ENCODE data around the gene APOC4. TPM values are rescaled to one million over a fixed set of nuclear protein-coding genes. Genes with fewer than 3 reads are reported as not detected.
"Not testable (repeated sequence)": the region's sequence is repeated elsewhere in the genome, so short reads cannot be mapped to it uniquely, and the experiment has no call there.

Gene APOC4
- total and polyA plus RNA-seq, 12 donors: not detected

DNA sequence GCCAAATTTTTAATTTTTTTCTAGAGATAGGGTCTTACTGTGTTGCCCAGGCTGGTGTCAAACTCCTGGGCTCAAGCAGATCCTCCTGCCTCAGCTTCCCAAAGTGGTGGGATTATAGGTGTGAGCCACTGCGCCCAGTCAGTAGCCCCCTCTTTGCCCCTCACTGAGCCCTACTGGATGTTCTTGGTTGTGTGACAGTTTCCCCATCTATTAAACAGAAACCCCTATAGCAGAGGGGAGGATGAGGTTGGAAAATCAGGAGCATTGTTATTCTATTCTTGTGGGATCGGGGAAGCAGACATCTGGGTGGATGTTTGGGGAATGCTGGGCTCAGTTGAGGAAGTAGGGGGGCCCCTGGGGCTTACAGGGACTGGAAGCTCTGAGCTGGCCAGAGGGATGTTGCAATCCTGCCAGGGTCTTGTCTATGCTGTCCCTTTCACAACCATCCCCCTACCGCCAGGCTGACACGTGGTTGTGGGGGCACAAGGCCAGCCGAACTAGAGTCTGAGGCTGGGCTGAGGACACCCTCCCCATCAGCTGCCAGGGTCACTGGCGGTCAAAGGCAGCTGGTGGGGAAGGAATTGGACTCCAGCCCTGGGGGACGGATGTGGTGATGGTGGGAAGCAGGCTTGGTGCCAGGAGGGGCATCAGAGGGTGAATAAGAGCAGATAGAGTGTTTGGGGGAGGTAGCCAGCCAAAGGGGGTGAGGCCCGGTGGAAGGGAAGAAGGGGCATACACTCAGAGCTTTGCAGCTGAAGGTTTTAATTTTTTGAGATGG is 16.7 kb upstream of the APOC4 start:
- DNase-seq (peak; percentile 60 to 82), ATAC-seq (peak; percentile 58 to 81 (median 74))
- H3K27ac ChIP-seq: peak overlapping the region in 3 of 10 donors; percentile 37 to 54 (median 48)
- TF ChIP-seq, protein P1, sequence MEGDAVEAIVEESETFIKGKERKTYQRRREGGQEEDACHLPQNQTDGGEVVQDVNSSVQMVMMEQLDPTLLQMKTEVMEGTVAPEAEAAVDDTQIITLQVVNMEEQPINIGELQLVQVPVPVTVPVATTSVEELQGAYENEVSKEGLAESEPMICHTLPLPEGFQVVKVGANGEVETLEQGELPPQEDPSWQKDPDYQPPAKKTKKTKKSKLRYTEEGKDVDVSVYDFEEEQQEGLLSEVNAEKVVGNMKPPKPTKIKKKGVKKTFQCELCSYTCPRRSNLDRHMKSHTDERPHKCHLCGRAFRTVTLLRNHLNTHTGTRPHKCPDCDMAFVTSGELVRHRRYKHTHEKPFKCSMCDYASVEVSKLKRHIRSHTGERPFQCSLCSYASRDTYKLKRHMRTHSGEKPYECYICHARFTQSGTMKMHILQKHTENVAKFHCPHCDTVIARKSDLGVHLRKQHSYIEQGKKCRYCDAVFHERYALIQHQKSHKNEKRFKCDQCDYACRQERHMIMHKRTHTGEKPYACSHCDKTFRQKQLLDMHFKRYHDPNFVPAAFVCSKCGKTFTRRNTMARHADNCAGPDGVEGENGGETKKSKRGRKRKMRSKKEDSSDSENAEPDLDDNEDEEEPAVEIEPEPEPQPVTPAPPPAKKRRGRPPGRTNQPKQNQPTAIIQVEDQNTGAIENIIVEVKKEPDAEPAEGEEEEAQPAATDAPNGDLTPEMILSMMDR (IDR thresholded peaks at IDR 0.05): no peak
- intact Hi-C loops (cut with DNase I): no loop called here
- 35 to 40% methylated on average over 8 of the region's 8 CpGs for WGBS, 2 donors
- H3K36me3 ChIP-seq: no peaks in the 10 kb centered on the region
- H3K9me3 ChIP-seq: no peaks in the 10 kb centered on the region
- H3K4me1 ChIP-seq: peaks cover 0 to 46% (median 17%) of the 10 kb centered on the region in 9 donors
- H3K4me3 ChIP-seq: no peak overlapping the region
- H3K27me3 ChIP-seq: no peaks in the 10 kb centered on the region

DNA sequence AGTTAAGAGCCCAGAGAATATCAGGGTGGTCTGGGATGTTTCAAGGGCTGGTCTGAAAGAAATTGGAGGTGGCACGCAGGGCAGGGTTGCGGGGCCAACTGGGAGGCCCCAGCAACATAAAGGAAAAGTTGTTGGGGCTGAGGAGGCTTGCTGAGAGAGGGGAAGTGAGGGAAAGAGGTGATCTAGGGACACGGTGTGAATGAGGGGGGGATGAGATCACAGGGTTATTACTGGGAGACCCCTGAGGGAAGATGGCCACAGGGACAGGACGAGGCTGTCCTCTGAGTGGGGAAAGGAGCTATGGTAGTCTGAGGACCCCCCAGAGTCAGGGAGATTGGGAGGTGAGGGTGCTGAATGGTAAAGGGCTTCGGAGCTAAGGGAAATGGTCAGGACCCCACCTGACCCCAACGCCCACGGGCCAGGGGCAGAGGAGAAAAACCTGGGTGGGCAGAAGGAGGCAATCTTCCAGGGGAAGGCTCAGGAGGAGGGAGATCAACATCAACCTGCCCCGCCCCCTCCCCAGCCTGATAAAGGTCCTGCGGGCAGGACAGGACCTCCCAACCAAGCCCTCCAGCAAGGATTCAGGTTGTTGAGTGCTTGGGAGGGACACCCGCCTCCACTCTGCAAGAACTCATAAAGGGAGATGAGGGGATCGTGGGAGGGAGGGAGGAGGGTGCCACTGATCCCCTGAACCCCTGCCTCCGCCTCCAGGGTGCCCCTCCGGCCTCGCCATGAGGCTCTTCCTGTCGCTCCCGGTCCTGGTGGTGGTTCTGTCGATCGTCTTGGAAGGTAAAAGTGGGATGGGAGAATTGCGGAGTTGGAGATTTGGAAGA is 15.6 kb upstream of the APOC4 start:
- peak in 7 of 8 donors; percentile 5 to 34 (median 14) for ATAC-seq
- not testable (repeated sequence) for H3K36me3 ChIP-seq, DNase-seq, H3K27me3 ChIP-seq, H3K9me3 ChIP-seq
- peak overlapping the region in 8 of 10 donors; percentile 16 to 46 (median 26) for H3K4me3 ChIP-seq
- H3K27ac ChIP-seq: peak overlapping the region in 1 of 10 donors; percentile 54
- WGBS, 2 donors: 36 to 59% methylated on average over 15 to 19 of the region's 19 CpGs
- peaks cover 0 to 46% (median 17%) of the 10 kb centered on the region in 9 donors for H3K4me1 ChIP-seq
- intact Hi-C loops (cut with DNase I): loop anchor here in 1 of 10 donors (1.0 kb wide), 1 partner anchor 24 kb away; no protein-coding TSS in a partner anchor

DNA sequence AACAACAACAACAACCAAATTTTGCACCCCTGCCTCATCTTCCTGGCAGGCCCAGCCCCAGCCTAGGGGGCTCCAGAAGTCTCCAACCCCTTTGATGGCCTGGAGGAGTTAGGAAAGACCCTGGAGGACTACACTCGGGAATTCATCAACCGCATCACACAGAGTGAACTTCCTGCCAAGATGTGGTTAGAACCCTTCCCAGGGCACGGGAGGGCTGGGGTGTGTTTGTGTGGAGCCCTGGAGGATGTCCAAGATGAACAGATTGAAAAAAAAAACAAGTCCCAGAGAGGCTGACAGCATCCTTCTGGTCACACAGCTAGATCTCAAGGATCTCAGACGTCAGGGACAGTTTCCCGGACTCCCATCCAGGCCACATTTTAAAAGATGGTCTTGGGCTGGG is 14.3 kb upstream of the APOC4 start:
- peak overlapping the region in 2 of 10 donors; percentile 8 to 54 for H3K27ac ChIP-seq
- no peaks in the 10 kb centered on the region for H3K27me3 ChIP-seq
- DNase-seq (no peak), ATAC-seq (no peak)
- intact Hi-C loops (cut with DNase I): no loop called here
- peaks cover 0 to 46% (median 17%) of the 10 kb centered on the region in 9 donors for H3K4me1 ChIP-seq
- H3K9me3 ChIP-seq: no peaks in the 10 kb centered on the region
- WGBS, 2 donors: 43 to 53% methylated on average over 5 of the region's 5 CpGs
- TF ChIP-seq, protein P1 (IDR thresholded peaks at IDR 0.05): no peak
- H3K4me3 ChIP-seq: no peak overlapping the region
- H3K36me3 ChIP-seq: no peaks in the 10 kb centered on the region

DNA sequence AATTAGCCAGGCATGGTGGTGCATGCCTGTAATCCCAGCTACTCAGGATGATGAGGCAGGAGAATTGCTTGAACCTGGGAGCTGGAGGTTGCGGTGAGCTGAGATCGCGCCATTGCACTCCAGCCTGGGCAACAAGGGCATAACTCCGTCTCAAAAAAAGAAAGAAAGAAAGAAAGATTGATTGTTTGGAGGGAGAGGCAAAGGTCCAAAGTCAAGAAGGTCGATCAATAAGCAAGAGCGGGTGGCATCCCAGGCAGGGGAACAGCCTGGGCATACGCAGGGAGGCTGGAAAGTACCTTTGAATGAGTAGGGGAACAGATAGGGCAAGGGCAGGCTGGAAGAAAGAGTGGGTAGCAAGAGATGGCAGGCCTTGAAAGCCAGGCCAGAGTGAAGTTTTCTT is 11.9 kb upstream of the APOC4 start:
- Histone ChIP-seq H3K27ac (no peak overlapping the region), H3K9me3 (no peaks in the 10 kb centered on the region), H3K4me1 (peaks cover 0 to 32% (median 7%) of the 10 kb centered on the region in 9 donors), H3K36me3 (no peaks in the 10 kb centered on the region), H3K4me3 (no peak overlapping the region), H3K27me3 (no peaks in the 10 kb centered on the region)
- ATAC-seq (no peak), DNase-seq (no peak)
- intact Hi-C loops (cut with DNase I): no loop called here
- TF ChIP-seq, protein P1 (IDR thresholded peaks at IDR 0.05): no peak
- 93% methylated on average over 7 of the region's 7 CpGs for WGBS, 2 donors
